ENCODE results near the gene CSNK1D. TPM values are rescaled to one million over a fixed set of nuclear protein-coding genes. Genes with fewer than 3 reads are reported as not detected.

CSNK1D gene
- total RNA-seq, 3 donors from 2014 or later = 177 to 221 (median 189) TPM

DNA sequence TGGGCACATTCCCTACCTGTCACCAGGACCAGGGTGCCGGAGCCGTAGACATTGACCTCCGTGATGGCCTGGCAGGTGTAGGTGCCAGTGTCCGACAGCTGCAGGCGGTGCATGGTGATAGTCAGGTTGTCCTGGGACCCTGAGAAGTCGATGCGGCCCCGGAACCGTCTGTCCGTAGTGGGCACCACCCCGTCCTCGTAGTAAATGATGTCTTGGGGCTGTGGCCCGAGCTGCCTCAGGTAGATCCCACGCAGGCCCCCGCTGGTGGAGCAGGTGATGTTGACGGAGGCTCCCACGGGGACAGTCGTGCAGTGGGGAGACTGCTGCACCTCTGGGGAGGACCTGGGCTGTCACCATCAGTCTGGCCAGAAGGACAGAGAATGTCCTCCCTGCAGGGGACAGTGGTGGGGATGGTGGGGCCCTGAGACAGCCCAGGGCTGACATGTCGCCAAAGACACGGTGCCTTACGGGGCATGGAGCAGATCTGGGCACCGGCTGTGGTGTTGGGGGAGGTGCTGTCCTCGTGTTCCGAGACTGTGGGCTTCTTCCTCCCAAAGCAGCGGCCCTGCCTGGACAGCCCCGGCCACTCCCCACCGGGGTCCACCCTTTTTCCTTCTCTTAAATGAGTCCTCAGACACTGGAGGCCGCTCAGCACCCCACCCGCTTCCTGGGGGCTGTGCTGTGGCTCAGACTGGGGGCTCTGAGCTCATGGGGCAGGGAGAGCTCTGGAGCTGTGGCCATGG, 43.3 kb upstream of the CSNK1D start:
- intact Hi-C loops (cut with DNase I, micrococcal nuclease) = no loop called here
- Histone ChIP-seq H3K36me3 (ENCODE audit: low read depth) (no peaks in the 10 kb centered on the region), H3K4me3 (no peak overlapping the region), H3K9me3 (no peaks in the 10 kb centered on the region), H3K4me1 (ENCODE audit: low read depth) (no peaks in the 10 kb centered on the region)
- ATAC-seq (peak; percentile 3), DNase-seq (no peak)
- TF ChIP-seq, protein P1, sequence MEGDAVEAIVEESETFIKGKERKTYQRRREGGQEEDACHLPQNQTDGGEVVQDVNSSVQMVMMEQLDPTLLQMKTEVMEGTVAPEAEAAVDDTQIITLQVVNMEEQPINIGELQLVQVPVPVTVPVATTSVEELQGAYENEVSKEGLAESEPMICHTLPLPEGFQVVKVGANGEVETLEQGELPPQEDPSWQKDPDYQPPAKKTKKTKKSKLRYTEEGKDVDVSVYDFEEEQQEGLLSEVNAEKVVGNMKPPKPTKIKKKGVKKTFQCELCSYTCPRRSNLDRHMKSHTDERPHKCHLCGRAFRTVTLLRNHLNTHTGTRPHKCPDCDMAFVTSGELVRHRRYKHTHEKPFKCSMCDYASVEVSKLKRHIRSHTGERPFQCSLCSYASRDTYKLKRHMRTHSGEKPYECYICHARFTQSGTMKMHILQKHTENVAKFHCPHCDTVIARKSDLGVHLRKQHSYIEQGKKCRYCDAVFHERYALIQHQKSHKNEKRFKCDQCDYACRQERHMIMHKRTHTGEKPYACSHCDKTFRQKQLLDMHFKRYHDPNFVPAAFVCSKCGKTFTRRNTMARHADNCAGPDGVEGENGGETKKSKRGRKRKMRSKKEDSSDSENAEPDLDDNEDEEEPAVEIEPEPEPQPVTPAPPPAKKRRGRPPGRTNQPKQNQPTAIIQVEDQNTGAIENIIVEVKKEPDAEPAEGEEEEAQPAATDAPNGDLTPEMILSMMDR (IDR thresholded peaks at IDR 0.05) = no peak

DNA sequence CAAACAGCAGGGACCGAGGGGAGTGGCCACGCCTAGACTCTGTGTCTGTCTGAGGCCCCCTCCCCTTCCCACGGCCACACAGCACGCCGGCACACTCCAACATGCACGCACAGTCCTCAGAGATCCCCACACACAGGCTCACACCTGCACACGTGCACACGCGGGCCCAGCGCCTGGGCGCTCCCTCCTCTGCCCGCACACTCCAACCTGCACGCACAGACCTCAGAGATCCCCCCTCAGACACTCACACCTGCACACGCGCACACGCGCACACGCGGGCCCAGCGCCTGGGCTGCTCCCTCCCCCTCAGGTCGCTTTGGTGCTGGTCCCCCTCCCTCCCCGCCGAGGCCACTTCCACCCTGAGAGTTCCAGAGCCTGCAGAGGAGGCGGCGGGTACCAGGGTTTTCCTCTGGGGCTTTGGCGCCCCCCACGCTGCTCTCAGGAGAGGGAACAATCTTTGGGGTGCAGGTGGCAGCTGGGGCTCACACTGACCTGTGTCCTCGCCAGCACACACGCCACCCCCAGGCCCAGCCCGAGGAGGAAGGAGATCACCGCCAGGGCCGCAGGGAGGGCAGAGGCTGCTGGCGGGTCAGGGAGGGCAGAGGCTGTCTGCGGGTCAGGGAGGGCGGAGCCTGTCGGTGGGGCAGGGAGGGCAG, 42.3 kb upstream of the CSNK1D start:
- TF ChIP-seq, protein P1 (IDR thresholded peaks at IDR 0.05) = no peak
- Histone ChIP-seq H3K36me3 (ENCODE audit: low read depth) (no peaks in the 10 kb centered on the region), H3K9me3 (no peaks in the 10 kb centered on the region), H3K4me1 (ENCODE audit: low read depth) (no peaks in the 10 kb centered on the region), H3K4me3 (no peak overlapping the region)
- intact Hi-C loops (cut with DNase I, micrococcal nuclease) = no loop called here
- peak; percentile 37 for ATAC-seq
- no peak for DNase-seq

DNA sequence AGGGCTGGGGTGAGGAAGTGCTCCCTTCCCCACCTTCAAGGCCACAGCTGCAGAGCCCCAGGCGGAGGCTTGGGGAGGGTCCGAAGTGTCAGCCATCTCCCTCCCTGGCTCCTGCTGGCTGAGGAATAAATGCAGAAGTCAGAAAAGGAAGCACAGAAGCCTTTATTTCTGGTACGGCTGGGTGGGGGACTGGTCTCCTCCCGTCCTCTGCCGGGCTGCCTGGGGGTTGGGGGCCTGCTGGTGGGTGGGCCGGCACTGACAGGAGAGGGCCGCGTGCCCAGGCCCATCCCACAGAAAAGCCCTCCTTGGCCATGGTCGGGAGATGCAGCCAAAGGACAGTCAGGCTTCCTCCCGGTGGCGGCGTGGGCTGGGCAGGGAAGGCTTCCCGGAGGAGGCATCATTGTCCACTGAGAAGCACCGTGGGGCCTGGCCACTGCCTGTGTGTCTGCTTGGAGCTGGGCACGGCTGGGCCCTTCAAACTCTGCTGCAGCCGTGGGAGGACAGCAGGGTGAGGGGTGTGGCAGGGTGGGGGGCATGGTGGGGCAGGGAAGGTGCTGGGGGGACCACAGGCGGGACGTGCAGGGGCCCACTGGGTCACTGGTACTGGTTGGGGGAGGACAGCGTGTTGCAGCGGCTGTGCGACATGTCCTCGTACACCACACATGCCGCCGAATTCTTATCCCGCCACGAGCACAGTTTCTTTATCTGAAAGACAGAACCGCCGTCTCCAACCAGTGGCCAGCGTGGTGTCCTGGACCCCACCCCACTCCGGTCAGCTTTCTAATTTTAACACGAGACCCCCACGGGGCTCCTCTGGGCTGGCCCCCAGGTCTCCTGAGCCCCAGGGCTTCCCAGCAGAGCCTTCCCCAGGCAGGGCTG, 41.5 kb upstream of the CSNK1D start:
- Histone ChIP-seq H3K4me1 (ENCODE audit: low read depth) (no peaks in the 10 kb centered on the region), H3K9me3 (no peaks in the 10 kb centered on the region), H3K36me3 (ENCODE audit: low read depth) (no peaks in the 10 kb centered on the region), H3K4me3 (no peak overlapping the region)
- DNase-seq (no peak), ATAC-seq (no peak)
- TF ChIP-seq, protein P1 (IDR thresholded peaks at IDR 0.05) = no peak
- intact Hi-C loops (cut with DNase I, micrococcal nuclease) = no loop called here

DNA sequence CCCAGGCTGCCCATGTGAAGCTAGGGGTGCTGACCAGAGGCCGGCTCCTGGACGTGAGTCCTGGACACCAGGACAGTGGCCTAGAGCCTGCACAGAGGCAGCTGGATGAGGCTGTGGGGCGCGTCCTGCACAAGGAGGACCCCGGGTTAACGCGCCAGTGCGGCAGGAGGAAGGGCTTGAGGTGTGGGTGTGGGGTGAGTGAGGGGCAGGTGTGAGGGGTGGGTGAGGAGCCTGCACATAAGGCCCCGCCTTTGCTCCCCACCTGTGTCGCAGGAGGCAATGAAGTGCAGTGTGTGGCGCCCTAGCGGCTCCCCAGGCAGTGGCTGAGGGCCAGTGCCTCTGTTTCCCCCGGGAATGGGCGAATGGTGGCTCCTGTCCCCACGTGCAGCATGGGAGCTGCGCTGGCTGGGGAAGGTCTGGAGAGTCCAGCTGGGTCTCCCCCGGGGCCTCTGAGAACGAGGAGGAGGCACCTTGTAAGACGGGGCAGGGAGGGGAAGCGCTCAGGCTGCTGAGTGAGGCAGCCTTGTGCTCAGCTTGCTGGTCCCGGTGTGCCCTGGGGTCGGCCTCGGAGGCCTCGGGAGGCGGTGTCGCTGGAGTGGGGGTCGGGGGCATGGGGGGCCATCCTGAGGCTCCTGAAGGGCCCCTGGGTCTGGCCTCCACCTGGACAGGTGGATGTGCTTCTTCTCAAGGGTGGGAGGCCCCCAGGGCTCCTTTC, 40.7 kb upstream of the CSNK1D start:
- no peaks in the 10 kb centered on the region for H3K9me3 ChIP-seq
- DNase-seq (no peak), ATAC-seq (no peak)
- intact Hi-C loops (cut with DNase I, micrococcal nuclease) = no loop called here
- TF ChIP-seq, protein P1 (IDR thresholded peaks at IDR 0.05) = no peak
- peaks cover 4% of the 10 kb centered on the region for H3K4me1 ChIP-seq (ENCODE audit: low read depth)
- no peaks in the 10 kb centered on the region for H3K36me3 ChIP-seq (ENCODE audit: low read depth)
- no peak overlapping the region for H3K4me3 ChIP-seq

All from mucosa of descending colon (tissue), 3 donors.